ENCODE data around the gene ZCCHC24. TPM values are rescaled to one million over a fixed set of nuclear protein-coding genes. Genes with fewer than 3 reads are reported as not detected.

ZCCHC24 gene
- total and polyA plus RNA-seq, 5 donors from 2014 or later, result 0.25 to 1.8 (median 0.76) TPM

DNA sequence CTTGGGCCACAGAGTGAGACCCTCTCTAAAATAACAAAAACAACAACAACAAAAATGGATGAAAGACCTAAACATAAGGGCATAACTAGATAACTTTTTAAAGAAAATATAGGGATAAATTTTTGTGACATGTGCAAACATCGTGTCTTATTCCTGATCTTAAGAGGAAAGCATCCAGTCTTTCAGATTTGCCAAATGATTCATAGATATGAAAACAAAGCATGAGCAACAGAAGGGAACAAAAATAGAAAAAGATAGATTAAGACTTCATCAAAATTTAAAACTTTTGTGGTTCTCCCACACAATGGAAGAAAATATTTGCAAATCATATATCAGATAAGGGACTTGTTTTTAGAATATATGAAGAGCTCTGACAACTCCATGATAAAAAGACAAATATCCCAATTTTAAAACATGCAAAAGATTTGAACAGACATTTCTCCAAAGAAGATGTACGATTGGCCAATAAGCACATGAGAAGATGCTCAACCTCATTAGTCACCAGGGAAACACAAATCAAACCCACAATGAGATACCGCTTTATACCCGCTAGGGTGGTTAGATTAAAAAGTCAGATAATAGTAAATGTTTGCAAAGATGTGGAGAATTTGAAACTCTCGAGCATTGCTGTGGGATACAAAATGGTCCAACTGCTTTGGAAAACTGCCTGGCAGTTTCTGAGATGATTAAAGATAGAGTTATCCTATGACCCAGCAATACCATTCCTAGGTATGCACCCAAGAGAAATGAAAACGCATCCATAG lies 77.8 kb downstream of the ZCCHC24 start:
- peaks cover 0 to 14% (median 2%) of the 10 kb centered on the region in 7 donors for H3K9me3 Mint-ChIP-seq
- no peak overlapping the region for H3K27ac Mint-ChIP-seq
- DNase-seq (no peak), ATAC-seq (ENCODE audit: low read depth in 2 of 2) (no peak)
- H3K4me1 ChIP-seq (ENCODE audit: control insufficient read depth, insufficient read depth, low read length, poor library complexity, severe bottlenecking), result no peaks in the 10 kb centered on the region
- peaks cover 8% of the 10 kb centered on the region for H3K27me3 ChIP-seq (ENCODE audit: control insufficient read depth, insufficient read depth, low read length)
- H3K4me1 Mint-ChIP-seq, result peaks cover 0 to 4% (median 0%) of the 10 kb centered on the region in 4 donors
- H3K27ac ChIP-seq (ENCODE audit: insufficient read depth, low read length, poor library complexity, severe bottlenecking), result no peak overlapping the region
- H3K27me3 Mint-ChIP-seq, result peaks cover 32% of the 10 kb centered on the region
- H3K36me3 ChIP-seq (ENCODE audit: control insufficient read depth, insufficient read depth, low read length), result no peaks in the 10 kb centered on the region
- peak overlapping the region in 1 of 4 donors; percentile 2 for H3K4me3 Mint-ChIP-seq
- H3K4me3 ChIP-seq (ENCODE audit: low read depth, low read length), result no peak overlapping the region
- H3K9me3 ChIP-seq (ENCODE audit: control insufficient read depth in 2 of 2, low read length in 2 of 2), result peaks cover 0 to 4% of the 10 kb centered on the region in 2 experiments
- H3K36me3 Mint-ChIP-seq, result no peaks in the 10 kb centered on the region

DNA sequence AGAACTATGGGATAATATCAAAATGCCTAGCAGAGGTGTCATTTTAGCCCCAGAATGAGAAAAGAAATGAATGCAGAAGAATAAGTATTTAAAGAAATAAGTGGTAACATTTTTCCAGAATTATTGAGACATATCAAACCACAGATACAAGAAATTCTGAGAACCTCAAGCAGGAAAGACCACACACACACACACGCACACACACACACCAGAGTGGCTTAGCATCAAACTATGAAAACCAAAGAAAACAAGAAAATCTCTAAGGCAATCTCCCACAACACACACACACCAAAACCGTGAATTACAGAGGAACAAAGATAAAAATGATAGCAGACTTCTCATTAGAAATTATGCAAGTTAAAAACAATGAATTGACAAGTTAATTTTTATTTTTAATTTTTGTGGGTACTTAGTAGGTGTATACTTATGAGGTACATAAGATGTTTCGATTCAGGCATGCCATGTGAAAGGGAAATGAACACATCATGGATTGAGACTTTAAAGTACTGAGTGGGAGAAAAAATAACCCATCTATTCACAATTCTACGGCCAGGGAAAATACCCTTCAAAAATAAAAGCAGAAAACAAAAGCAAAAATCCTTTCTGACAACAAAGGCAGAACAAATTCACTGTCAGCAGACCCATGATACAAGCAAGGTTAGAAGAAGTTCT lies 83.6 kb downstream of the ZCCHC24 start:
- DNase-seq (no peak), ATAC-seq (ENCODE audit: low read depth in 2 of 2) (no peak)
- H3K27me3 ChIP-seq (ENCODE audit: control insufficient read depth, insufficient read depth, low read length), result peaks cover 5% of the 10 kb centered on the region
- Mint-ChIP-seq H3K4me3 (no peak overlapping the region), H3K27me3 (peaks cover 17% of the 10 kb centered on the region), H3K4me1 (peaks cover 8 to 15% (median 11%) of the 10 kb centered on the region in 4 donors), H3K36me3 (peaks cover 9% of the 10 kb centered on the region), H3K9me3 (peaks cover 0 to 8% (median 0%) of the 10 kb centered on the region in 7 donors), H3K27ac (peak overlapping the region in 1 of 3 donors; percentile 6)
- no peak overlapping the region for H3K4me3 ChIP-seq (ENCODE audit: low read depth, low read length)
- H3K4me1 ChIP-seq (ENCODE audit: control insufficient read depth, insufficient read depth, low read length, poor library complexity, severe bottlenecking), result no peaks in the 10 kb centered on the region
- peaks cover 1% of the 10 kb centered on the region for H3K36me3 ChIP-seq (ENCODE audit: control insufficient read depth, insufficient read depth, low read length)
- no peak overlapping the region for H3K27ac ChIP-seq (ENCODE audit: insufficient read depth, low read length, poor library complexity, severe bottlenecking)
- H3K9me3 ChIP-seq (ENCODE audit: control insufficient read depth in 2 of 2, low read length in 2 of 2), result no peaks in the 10 kb centered on the region

DNA sequence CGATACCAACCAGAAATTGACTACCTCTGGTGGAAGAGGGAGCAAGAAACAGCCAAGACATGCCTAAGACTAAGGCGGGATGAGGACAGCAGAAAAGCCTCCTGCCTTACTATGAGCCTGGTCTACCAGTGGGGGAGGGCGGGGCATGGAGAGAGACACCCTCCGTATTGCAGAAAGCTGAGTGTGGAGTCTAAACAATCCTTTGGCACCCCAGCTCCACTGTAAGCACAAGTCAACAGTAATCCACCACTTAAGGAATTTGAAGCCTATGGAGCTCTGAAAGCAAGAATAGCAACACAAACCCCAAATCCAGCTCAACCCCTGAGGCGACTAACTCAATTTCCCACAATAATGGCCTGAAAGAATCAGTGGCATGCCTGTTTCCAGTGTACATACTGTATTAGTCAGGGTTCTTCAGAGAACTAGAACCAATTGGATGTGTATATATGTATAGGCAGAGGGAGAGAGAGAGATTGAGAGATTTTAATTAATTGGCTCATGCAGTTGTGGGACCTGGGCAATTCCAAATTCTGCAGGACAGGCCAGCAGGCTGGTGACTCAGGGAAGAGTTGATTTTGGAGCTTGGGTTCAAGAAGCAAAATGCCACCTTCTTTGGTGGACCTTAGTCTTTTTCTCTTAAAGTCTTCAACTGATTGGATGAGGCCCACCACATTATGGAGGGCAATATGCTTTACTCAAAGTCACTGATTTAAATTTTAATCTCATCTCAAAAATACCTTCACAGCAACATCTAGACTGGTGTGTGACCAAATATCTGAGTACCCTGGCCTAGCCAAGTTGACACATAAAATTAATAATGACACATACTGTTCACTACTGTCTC lies 84.7 kb downstream of the ZCCHC24 start:
- Histone ChIP-seq H3K4me3 (ENCODE audit: low read depth, low read length) (no peak overlapping the region), H3K27ac (ENCODE audit: insufficient read depth, low read length, poor library complexity, severe bottlenecking) (no peak overlapping the region), H3K36me3 (ENCODE audit: control insufficient read depth, insufficient read depth, low read length) (peaks cover 3% of the 10 kb centered on the region), H3K4me1 (ENCODE audit: control insufficient read depth, insufficient read depth, low read length, poor library complexity, severe bottlenecking) (no peaks in the 10 kb centered on the region), H3K27me3 (ENCODE audit: control insufficient read depth, insufficient read depth, low read length) (peaks cover 5% of the 10 kb centered on the region), H3K9me3 (ENCODE audit: control insufficient read depth in 2 of 2, low read length in 2 of 2) (no peaks in the 10 kb centered on the region)
- no peak for ATAC-seq (ENCODE audit: low read depth in 2 of 2)
- Mint-ChIP-seq H3K27me3 (peaks cover 6% of the 10 kb centered on the region), H3K9me3 (peaks cover 0 to 8% (median 0%) of the 10 kb centered on the region in 7 donors), H3K27ac (no peak overlapping the region), H3K4me1 (peaks cover 11 to 17% (median 15%) of the 10 kb centered on the region in 4 donors), H3K36me3 (peaks cover 17% of the 10 kb centered on the region), H3K4me3 (no peak overlapping the region)
- no peak for DNase-seq

DNA sequence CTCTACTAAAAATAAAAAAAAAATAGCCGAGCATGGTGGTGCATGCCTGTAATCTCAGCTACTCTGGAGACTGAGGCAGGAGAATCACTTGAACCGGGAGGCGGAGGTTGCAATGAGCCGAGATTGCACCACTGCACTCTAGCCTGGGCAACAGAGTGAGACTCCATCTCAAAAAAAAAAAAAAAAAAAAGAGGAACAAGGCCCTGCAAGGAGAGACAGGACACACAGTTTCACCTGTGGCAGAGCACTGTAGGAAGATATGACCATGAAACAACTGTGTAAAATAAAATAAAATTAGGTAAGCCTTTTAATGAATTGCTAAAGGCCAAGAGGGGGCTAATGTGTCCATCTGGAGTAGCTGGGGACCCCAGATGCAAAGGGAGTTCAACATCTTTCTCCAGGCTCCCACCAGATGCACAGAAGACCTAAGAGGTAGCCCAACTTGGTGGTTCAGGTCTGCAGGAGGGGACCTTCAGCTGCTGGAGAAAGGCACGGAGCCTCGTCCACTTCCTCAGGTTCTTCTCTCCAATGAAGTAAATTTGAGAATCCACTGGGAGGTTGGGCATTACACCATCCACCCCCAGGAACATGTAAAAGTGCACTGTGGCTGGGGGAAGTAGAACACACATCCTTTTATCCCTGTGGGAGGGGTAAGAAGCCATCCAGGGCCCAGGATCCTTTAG lies 85.5 kb downstream of the ZCCHC24 start:
- DNase-seq, result no peak
- no peak for ATAC-seq (ENCODE audit: low read depth in 2 of 2)
- H3K9me3 ChIP-seq (ENCODE audit: control insufficient read depth in 2 of 2, low read length in 2 of 2), result no peaks in the 10 kb centered on the region
- Mint-ChIP-seq H3K27ac (peak overlapping the region in 1 of 3 donors; percentile 78), H3K9me3 (peaks cover 0 to 8% (median 0%) of the 10 kb centered on the region in 7 donors), H3K27me3 (peaks cover 6% of the 10 kb centered on the region), H3K4me3 (no peak overlapping the region), H3K36me3 (peaks cover 25% of the 10 kb centered on the region), H3K4me1 (peaks cover 11 to 18% (median 17%) of the 10 kb centered on the region in 4 donors)
- no peak overlapping the region for H3K27ac ChIP-seq (ENCODE audit: insufficient read depth, low read length, poor library complexity, severe bottlenecking)
- peaks cover 4% of the 10 kb centered on the region for H3K36me3 ChIP-seq (ENCODE audit: control insufficient read depth, insufficient read depth, low read length)
- H3K4me3 ChIP-seq (ENCODE audit: low read depth, low read length), result no peak overlapping the region
- no peaks in the 10 kb centered on the region for H3K4me1 ChIP-seq (ENCODE audit: control insufficient read depth, insufficient read depth, low read length, poor library complexity, severe bottlenecking)
- H3K27me3 ChIP-seq (ENCODE audit: control insufficient read depth, insufficient read depth, low read length), result peaks cover 5% of the 10 kb centered on the region

DNA sequence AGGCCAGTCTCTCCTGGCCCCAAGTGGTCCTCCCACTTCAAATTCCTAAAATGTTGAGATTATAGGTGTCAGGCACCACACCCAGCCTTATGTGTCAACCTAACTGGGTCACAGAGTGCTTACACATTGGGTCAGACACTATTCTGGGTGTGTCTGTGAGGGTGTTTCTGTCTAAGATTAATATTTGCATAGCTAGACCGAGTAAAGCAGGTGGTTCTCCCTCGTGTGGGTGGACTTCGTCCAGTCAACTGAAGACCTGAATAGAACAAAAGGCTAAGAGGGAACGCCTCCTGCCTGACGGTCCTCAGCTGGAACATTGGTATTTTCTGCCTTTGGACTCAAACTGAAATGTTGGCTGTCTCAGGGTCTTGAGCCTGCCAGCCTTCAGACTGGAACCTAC lies 86.6 kb downstream of the ZCCHC24 start:
- peak overlapping the region in 1 of 4 donors; percentile 21 for H3K4me3 Mint-ChIP-seq
- no peak overlapping the region for H3K27ac Mint-ChIP-seq
- peaks cover 11 to 22% (median 19%) of the 10 kb centered on the region in 4 donors for H3K4me1 Mint-ChIP-seq
- Histone ChIP-seq H3K4me3 (ENCODE audit: low read depth, low read length) (no peak overlapping the region), H3K9me3 (ENCODE audit: control insufficient read depth in 2 of 2, low read length in 2 of 2) (no peaks in the 10 kb centered on the region), H3K36me3 (ENCODE audit: control insufficient read depth, insufficient read depth, low read length) (peaks cover 15% of the 10 kb centered on the region), H3K27ac (ENCODE audit: insufficient read depth, low read length, poor library complexity, severe bottlenecking) (no peak overlapping the region), H3K27me3 (ENCODE audit: control insufficient read depth, insufficient read depth, low read length) (no peaks in the 10 kb centered on the region), H3K4me1 (ENCODE audit: control insufficient read depth, insufficient read depth, low read length, poor library complexity, severe bottlenecking) (no peaks in the 10 kb centered on the region)
- peaks cover 0 to 2% (median 0%) of the 10 kb centered on the region in 7 donors for H3K9me3 Mint-ChIP-seq
- DNase-seq, result no peak
- H3K27me3 Mint-ChIP-seq, result peaks cover 6% of the 10 kb centered on the region
- H3K36me3 Mint-ChIP-seq, result peaks cover 36% of the 10 kb centered on the region
- no peak for ATAC-seq (ENCODE audit: low read depth in 2 of 2)

DNA sequence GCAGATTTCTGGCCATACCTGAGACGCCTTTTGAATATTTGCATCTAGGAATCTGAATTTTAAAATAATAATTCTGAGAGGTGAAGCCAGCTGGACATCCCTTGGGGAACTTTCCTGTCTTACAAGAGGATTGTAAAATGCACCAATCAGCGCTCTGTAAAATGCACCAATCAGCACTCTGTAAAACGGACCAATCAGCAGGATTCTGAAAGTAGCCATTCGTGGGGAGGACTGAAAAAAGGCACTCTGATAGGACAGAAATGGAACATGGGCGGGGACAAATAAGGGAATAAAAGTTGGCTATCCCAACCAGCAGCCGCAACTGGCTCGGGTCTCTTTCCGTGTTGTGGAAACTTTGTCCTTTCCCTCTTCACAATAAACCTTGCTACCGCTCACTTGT lies 88.2 kb downstream of the ZCCHC24 start:
- H3K9me3 Mint-ChIP-seq, result no peaks in the 10 kb centered on the region
- no peaks in the 10 kb centered on the region for H3K27me3 ChIP-seq (ENCODE audit: control insufficient read depth, insufficient read depth, low read length)
- H3K36me3 ChIP-seq (ENCODE audit: control insufficient read depth, insufficient read depth, low read length), result peaks cover 31% of the 10 kb centered on the region
- H3K4me3 ChIP-seq (ENCODE audit: low read depth, low read length), result no peak overlapping the region
- DNase-seq, result no peak
- H3K27ac Mint-ChIP-seq, result no peak overlapping the region
- H3K27me3 Mint-ChIP-seq, result no peaks in the 10 kb centered on the region
- H3K4me3 Mint-ChIP-seq, result no peak overlapping the region
- ATAC-seq (ENCODE audit: low read depth in 2 of 2), result no peak
- H3K36me3 Mint-ChIP-seq, result peaks cover 50% of the 10 kb centered on the region
- H3K4me1 Mint-ChIP-seq, result peaks cover 10 to 28% (median 25%) of the 10 kb centered on the region in 4 donors
- H3K4me1 ChIP-seq (ENCODE audit: control insufficient read depth, insufficient read depth, low read length, poor library complexity, severe bottlenecking), result no peaks in the 10 kb centered on the region
- no peaks in the 10 kb centered on the region for H3K9me3 ChIP-seq (ENCODE audit: control insufficient read depth in 2 of 2, low read length in 2 of 2)
- H3K27ac ChIP-seq (ENCODE audit: insufficient read depth, low read length, poor library complexity, severe bottlenecking), result no peak overlapping the region

DNA sequence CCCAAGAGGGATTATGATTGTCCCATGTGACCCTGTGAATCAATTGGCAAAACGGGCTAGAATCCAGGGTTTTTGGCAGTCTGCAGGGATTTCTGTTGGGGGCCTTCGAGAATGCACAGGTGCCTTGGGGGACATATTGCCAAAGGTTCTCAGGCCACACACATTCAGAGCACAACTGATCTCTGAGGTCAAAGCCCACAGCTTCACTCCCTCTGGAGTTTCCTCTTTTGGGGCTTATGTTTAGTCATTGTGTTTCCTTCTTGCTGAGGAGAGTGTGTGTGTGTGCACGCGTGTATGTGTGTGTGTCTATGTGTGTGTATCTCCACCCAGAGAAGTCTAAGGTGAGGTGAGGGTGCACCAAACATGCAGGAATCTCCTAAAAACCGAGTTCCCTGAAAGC lies 89.3 kb downstream of the ZCCHC24 start:
- Mint-ChIP-seq H3K4me1 (peaks cover 0 to 22% (median 19%) of the 10 kb centered on the region in 4 donors), H3K27me3 (no peaks in the 10 kb centered on the region), H3K36me3 (peaks cover 51% of the 10 kb centered on the region), H3K27ac (no peak overlapping the region), H3K9me3 (no peaks in the 10 kb centered on the region), H3K4me3 (no peak overlapping the region)
- no peak for DNase-seq
- peaks cover 42% of the 10 kb centered on the region for H3K36me3 ChIP-seq (ENCODE audit: control insufficient read depth, insufficient read depth, low read length)
- no peaks in the 10 kb centered on the region for H3K9me3 ChIP-seq (ENCODE audit: control insufficient read depth in 2 of 2, low read length in 2 of 2)
- ATAC-seq (ENCODE audit: low read depth in 2 of 2), result no peak
- H3K27ac ChIP-seq (ENCODE audit: insufficient read depth, low read length, poor library complexity, severe bottlenecking), result no peak overlapping the region
- H3K27me3 ChIP-seq (ENCODE audit: control insufficient read depth, insufficient read depth, low read length), result no peaks in the 10 kb centered on the region
- no peak overlapping the region for H3K4me3 ChIP-seq (ENCODE audit: low read depth, low read length)
- H3K4me1 ChIP-seq (ENCODE audit: control insufficient read depth, insufficient read depth, low read length, poor library complexity, severe bottlenecking), result no peaks in the 10 kb centered on the region
